Measurements from ENCODE around the gene TMEM120A. TPM values are rescaled to one million over a fixed set of nuclear protein-coding genes. Genes with fewer than 3 reads are reported as not detected.
A peak's percentile ranks its signal among the peaks of the same experiment; 100 is the strongest.

TMEM120A gene
- total RNA-seq, 1 donor from 2014 or later: 107 TPM

GRCh38 chr7:75966190-75966961 is 28.0 kb downstream of the TMEM120A start:
- intact Hi-C loops (cut with micrococcal nuclease): no loop called here

GRCh38 chr7:75965617-75966016 is 28.8 kb downstream of the TMEM120A start:
- intact Hi-C loops (cut with micrococcal nuclease): no loop called here
- DNase-seq (no peak), ATAC-seq (no peak)

More at GRCh38 chr7:75966190-75966961, 28.0 kb downstream of the TMEM120A start:
- peak; percentile 74 for ATAC-seq
- DNase-seq: peak; percentile 77

- no peak for DNase-seq
- ATAC-seq: peak; percentile 16
- intact Hi-C loops (cut with micrococcal nuclease): no loop called here
Observed at GRCh38 chr7:75963381-75963995, 30.9 kb downstream of the TMEM120A start.

GRCh38 chr7:75962607-75963380 is 31.6 kb downstream of the TMEM120A start:
- ATAC-seq: peak; percentile 44
- DNase-seq: peak; percentile 67
- intact Hi-C loops (cut with micrococcal nuclease): no loop called here

- intact Hi-C loops (cut with micrococcal nuclease): no loop called here
- ATAC-seq (no peak), DNase-seq (no peak)
Observed at GRCh38 chr7:75961218-75961617, 33.2 kb downstream of the TMEM120A start.

GRCh38 chr7:75960372-75960771 is 34.0 kb downstream of the TMEM120A start:
- DNase-seq (no peak), ATAC-seq (no peak)
- intact Hi-C loops (cut with micrococcal nuclease): no loop called here

GRCh38 chr7:75958802-75959543 is 35.4 kb downstream of the TMEM120A start:
- intact Hi-C loops (cut with micrococcal nuclease): no loop called here
- DNase-seq: no peak
- ATAC-seq: no peak

GRCh38 chr7:75957021-75957736 is 37.2 kb downstream of the TMEM120A start:
- DNase-seq (no peak), ATAC-seq (peak; percentile 44)
- intact Hi-C loops (cut with micrococcal nuclease): no loop called here

GRCh38 chr7:75955331-75955955 is 39.0 kb downstream of the TMEM120A start:
- DNase-seq (no peak), ATAC-seq (no peak)
- intact Hi-C loops (cut with micrococcal nuclease): no loop called here

GRCh38 chr7:75953931-75954330 is 40.5 kb downstream of the TMEM120A start:
- DNase-seq (no peak), ATAC-seq (no peak)
- intact Hi-C loops (cut with micrococcal nuclease): loop anchor here (5.0 kb wide), 1 partner anchor 37 kb away; the partner anchor contains the start of gene POR

- intact Hi-C loops (cut with micrococcal nuclease): loop anchor here (5.0 kb wide), 1 partner anchor 36 kb away; the partner anchor contains the start of gene POR
- no peak for DNase-seq
- no peak for ATAC-seq
Observed at GRCh38 chr7:75953431-75953830, 41.0 kb downstream of the TMEM120A start.

- DNase-seq (no peak), ATAC-seq (peak; percentile 76)
- intact Hi-C loops (cut with micrococcal nuclease): loop anchor here (5.0 kb wide), 1 partner anchor 34 kb away; the partner anchor contains the start of gene POR
Observed at GRCh38 chr7:75951506-75951905, 42.9 kb downstream of the TMEM120A start.

GRCh38 chr7:75950111-75950681 is 44.2 kb downstream of the TMEM120A start:
- peak; percentile 70 for ATAC-seq
- peak; percentile 45 for DNase-seq
- intact Hi-C loops (cut with micrococcal nuclease): loop anchor here (5.0 kb wide), 1 partner anchor 33 kb away; the partner anchor contains the start of gene POR

GRCh38 chr7:75948179-75948578 is 46.2 kb downstream of the TMEM120A start:
- DNase-seq: no peak
- intact Hi-C loops (cut with micrococcal nuclease): no loop called here
- ATAC-seq: no peak

GRCh38 chr7:75946207-75946855 is 48.1 kb downstream of the TMEM120A start:
- intact Hi-C loops (cut with micrococcal nuclease): no loop called here

GRCh38 chr7:75945297-75946168 is 48.9 kb downstream of the TMEM120A start:
- no peak for DNase-seq

More at GRCh38 chr7:75946207-75946855, 48.1 kb downstream of the TMEM120A start:
- DNase-seq (no peak), ATAC-seq (no peak)

More at GRCh38 chr7:75945297-75946168, 48.9 kb downstream of the TMEM120A start:
- intact Hi-C loops (cut with micrococcal nuclease): no loop called here
- peak; percentile 82 for ATAC-seq
